Measurements from ENCODE around the gene STX4. TPM values are rescaled to one million over a fixed set of nuclear protein-coding genes. Genes with fewer than 3 reads are reported as not detected.

Gene STX4
- total RNA-seq, 4 donors from 2014 or later: 50.8 to 163 (median 79.7) TPM

GRCh38 chr16:31064882-31065461, 31.6 kb downstream of the STX4 start:
- 83% methylated on average over 4 of the region's 4 CpGs; no CpG with 5 or more reads in 1 of the 2 donors for WGBS, 2 donors (ENCODE audit: low coverage in 1 of 2)
- intact Hi-C loops (cut with DNase I; ENCODE audit: low total_unique reads) (no loop called here), in situ Hi-C loops (cut with MboI; ENCODE audit: low pct_ligation_motif_present in 1 of 4, low pct_unique_long_range_greater_than_20kb in 1 of 4, low sequenced_read_pairs in 3 of 4) (no loop called here)
- Histone ChIP-seq H3K4me3 (no peak overlapping the region), H3K36me3 (peaks cover 0 to 15% (median 6%) of the 10 kb centered on the region in 4 donors), H3K27ac (peak overlapping the region; percentile 54 to 71 (median 61)), H3K4me1 (peaks cover 0 to 11% (median 4%) of the 10 kb centered on the region in 4 donors), H3K27me3 (no peaks in the 10 kb centered on the region), H3K9me3 (no peaks in the 10 kb centered on the region)
- TF ChIP-seq POLR2A (IDR thresholded peaks at IDR 0.05) (no peak), POLR2AphosphoS5 (IDR thresholded peaks at IDR 0.05) (no peak), CTCF (IDR thresholded peaks at IDR 0.05) (no peak), EP300 (IDR thresholded peaks at IDR 0.05; ENCODE audit: low read depth) (no peak)
- DNase-seq: no peak

GRCh38 chr16:31067342-31067741, 34.0 kb downstream of the STX4 start:
- no peaks in the 10 kb centered on the region for H3K27me3 ChIP-seq
- TF ChIP-seq EP300 (IDR thresholded peaks at IDR 0.05; ENCODE audit: low read depth) (no peak), POLR2AphosphoS5 (IDR thresholded peaks at IDR 0.05) (no peak), CTCF (IDR thresholded peaks at IDR 0.05) (no peak), POLR2A (IDR thresholded peaks at IDR 0.05) (no peak)
- H3K4me3 ChIP-seq: no peak overlapping the region
- H3K4me1 ChIP-seq: peaks cover 8 to 26% (median 15%) of the 10 kb centered on the region in 4 donors
- no peak overlapping the region for H3K27ac ChIP-seq
- intact Hi-C loops (cut with DNase I; ENCODE audit: low total_unique reads) (no loop called here), in situ Hi-C loops (cut with MboI; ENCODE audit: low pct_ligation_motif_present in 1 of 4, low pct_unique_long_range_greater_than_20kb in 1 of 4, low sequenced_read_pairs in 3 of 4) (no loop called here)
- H3K9me3 ChIP-seq: no peaks in the 10 kb centered on the region
- WGBS, 2 donors (ENCODE audit: low coverage in 1 of 2): 89 to 96% methylated on average over 3 of the region's 3 CpGs
- DNase-seq: no peak
- no peaks in the 10 kb centered on the region for H3K36me3 ChIP-seq

- intact Hi-C loops (cut with DNase I; ENCODE audit: low total_unique reads) (no loop called here), in situ Hi-C loops (cut with MboI; ENCODE audit: low pct_ligation_motif_present in 1 of 4, low pct_unique_long_range_greater_than_20kb in 1 of 4, low sequenced_read_pairs in 3 of 4) (no loop called here)
- peak overlapping the region in 3 of 4 donors; percentile 94 to 97 (median 95) for H3K27ac ChIP-seq
- H3K27me3 ChIP-seq: no peaks in the 10 kb centered on the region
- WGBS, 2 donors (ENCODE audit: low coverage in 1 of 2): 14 to 32% methylated on average over 3 to 4 of the region's 4 CpGs
- H3K4me3 ChIP-seq: peak overlapping the region in 1 of 4 donors; percentile 91
- H3K4me1 ChIP-seq: peaks cover 14 to 31% (median 24%) of the 10 kb centered on the region in 4 donors
- no peak for TF ChIP-seq POLR2A (IDR thresholded peaks at IDR 0.05)
- TF ChIP-seq POLR2AphosphoS5 (IDR thresholded peaks at IDR 0.05): no peak
- TF ChIP-seq EP300 (IDR thresholded peaks at IDR 0.05; ENCODE audit: low read depth): no peak
- no peak for TF ChIP-seq CTCF (IDR thresholded peaks at IDR 0.05)
- H3K36me3 ChIP-seq: peaks cover 0 to 6% (median 0%) of the 10 kb centered on the region in 4 donors
- no peaks in the 10 kb centered on the region for H3K9me3 ChIP-seq
- DNase-seq: no peak
These were observed 38.5 kb downstream of the STX4 start for GRCh38 chr16:31071861-31072260.

- WGBS, 2 donors (ENCODE audit: low coverage in 1 of 2): 0% methylated on average over 27 of the region's 27 CpGs; no CpG with 5 or more reads in 1 of the 2 donors
- intact Hi-C loops (cut with DNase I; ENCODE audit: low total_unique reads) (no loop called here), in situ Hi-C loops (cut with MboI; ENCODE audit: low pct_ligation_motif_present in 1 of 4, low pct_unique_long_range_greater_than_20kb in 1 of 4, low sequenced_read_pairs in 3 of 4) (no loop called here)
- TF ChIP-seq POLR2A (IDR thresholded peaks at IDR 0.05): no peak
- TF ChIP-seq EP300 (IDR thresholded peaks at IDR 0.05; ENCODE audit: low read depth): no peak
- no peak for TF ChIP-seq CTCF (IDR thresholded peaks at IDR 0.05)
- no peak for TF ChIP-seq POLR2AphosphoS5 (IDR thresholded peaks at IDR 0.05)
- H3K4me1 ChIP-seq: peaks cover 14 to 31% (median 24%) of the 10 kb centered on the region in 4 donors
- H3K27me3 ChIP-seq: no peaks in the 10 kb centered on the region
- H3K27ac ChIP-seq: peak overlapping the region; percentile 94 to 97 (median 96)
- H3K4me3 ChIP-seq: peak overlapping the region; percentile 75 to 97 (median 91)
- no peaks in the 10 kb centered on the region for H3K9me3 ChIP-seq
- peak; percentile 38 for DNase-seq
- peaks cover 0 to 14% (median under 1%) of the 10 kb centered on the region in 4 donors for H3K36me3 ChIP-seq
These were observed 39.3 kb downstream of the STX4 start for GRCh38 chr16:31072540-31073141.
